NOMO-1 treated with DMSO at 0.1 percent for 48 hours (cell line): Measurements from ENCODE around the gene NEUROD1.

ENCODE experiments used
- DNase-seq: peaks from one replicate; lab custom pipeline; 2025; ENCODE audit not compliant: unreplicated experiment; lab: John Stamatoyannopoulos, UW

NEUROD1 gene

DNA sequence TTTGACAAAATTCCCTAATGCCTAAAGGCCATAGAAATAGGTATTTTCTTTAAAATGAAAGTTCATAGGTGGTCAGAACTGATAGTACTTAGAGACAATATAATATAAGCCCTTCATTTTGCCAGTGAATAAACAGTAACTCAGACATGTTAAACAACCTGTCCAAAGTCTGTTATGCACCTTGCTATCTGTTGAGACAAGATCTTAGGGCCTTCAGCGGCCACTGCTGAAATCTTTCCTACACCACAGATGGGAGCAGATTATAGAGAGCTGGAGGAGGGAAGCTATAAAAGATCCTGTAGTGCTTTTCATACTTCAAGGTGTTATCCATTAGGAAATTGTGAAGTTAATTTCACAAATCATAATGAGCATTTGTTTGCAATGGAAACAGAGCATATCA, 37.2 kb downstream of the NEUROD1 start:
- no peak for DNase-seq

- DNase-seq: no peak
Measured at GRCh38 chr2:181642086-181642485, 38.2 kb downstream of the NEUROD1 start.

- DNase-seq: no peak
Measured at GRCh38 chr2:181639686-181640085, 40.6 kb downstream of the NEUROD1 start.

DNA sequence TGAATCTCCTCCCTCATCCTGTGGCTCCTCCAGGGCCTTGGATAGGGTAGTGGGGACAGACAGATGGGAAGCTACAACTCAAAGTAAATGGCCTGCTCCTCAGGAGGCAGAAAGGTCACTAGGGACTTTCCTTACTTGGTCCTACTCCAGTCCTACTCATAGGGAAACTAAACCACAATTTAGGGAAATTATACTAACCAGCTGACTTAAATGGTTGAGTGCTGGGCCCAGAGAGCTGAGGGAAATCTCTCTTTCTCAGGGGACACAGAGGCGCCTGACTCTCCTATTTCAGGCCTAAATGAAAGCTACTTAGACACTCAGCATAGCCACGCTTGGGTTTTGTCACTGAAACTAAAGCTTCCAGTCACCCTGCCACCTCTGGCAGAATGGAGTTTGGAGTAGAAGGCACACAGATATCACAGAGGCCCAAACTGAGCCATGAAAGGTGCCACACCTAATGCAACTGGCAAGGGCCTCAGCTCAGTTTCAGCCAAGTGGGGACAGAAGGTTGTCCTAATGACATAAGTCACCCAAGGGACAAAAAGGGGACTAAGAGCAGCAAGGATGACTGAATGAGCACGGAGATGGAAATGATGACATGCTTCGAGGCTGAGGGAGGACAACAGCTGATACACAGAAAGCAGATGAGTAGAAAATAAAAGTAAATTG, 47.5 kb downstream of the NEUROD1 start:
- no peak for DNase-seq

DNA sequence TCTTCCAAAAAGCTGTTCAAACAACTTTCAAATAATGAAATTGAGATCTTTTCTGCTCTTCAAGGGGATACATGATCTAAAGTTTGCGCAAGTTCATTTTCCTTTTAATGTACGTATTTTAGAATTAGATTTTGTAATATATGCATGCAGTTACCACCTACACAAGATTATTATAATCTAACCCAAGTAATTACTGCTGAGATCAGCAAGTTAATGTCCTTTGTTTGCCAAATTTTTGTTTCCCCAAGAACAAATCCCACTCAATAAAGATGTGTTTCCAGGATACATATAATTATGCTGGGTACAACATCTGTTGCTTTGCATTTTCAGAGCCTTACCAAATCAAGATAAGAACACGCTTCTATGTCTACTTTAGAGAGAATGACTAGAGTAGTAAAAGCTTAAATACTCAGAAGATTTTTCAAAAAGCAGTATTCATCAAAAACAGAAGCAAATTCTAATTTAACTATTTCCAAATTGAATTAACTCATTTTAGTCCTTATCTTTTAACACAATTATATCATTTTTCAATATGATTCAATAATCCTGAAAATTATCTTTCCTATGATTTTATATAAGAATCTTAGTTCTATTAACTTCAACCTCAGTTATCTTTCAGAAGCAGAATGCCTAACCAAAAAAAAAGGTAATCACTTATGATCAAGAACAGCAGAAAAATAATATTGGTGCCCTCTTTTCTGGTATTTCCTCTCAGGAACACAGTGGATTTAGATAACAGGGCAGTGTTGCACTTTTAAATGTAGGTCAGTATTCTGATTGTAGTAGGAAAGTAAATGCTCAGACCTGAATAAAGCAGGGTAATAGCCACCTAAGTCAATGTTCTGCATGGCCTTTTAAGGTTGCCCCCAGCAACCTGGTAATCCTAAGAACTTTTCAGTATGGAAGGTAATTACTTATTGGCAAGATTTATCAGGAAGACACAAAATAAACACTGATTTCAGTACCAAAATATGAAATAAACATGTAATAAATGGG, 51.4 kb downstream of the NEUROD1 start:
- DNase-seq: no peak

DNA sequence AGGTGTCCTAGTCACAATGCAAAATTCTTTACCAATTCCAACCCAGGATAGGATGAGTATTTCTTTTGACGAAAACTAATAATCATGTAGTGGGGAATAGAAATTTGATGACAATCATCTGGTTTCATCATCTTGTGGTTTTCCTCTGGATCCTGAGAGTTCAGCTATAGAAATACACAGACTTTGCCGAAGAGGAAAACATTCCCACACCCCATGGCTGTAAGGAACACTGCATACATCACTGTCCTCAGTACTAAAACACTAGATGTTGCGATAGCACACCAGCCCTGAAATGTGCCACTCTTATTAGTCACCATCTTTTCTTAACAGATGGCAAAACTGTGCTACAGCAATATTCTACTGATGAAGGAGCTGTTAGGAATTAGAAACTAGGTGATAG, 52.8 kb downstream of the NEUROD1 start:
- no peak for DNase-seq

- no peak for DNase-seq
Measured at GRCh38 chr2:181626671-181627070, 53.6 kb downstream of the NEUROD1 start.
